Glutamatergic neuron (in vitro differentiated cells): ENCODE data around the gene ZNF112. TPM values are rescaled to one million over a fixed set of nuclear protein-coding genes. Genes with fewer than 3 reads are reported as not detected.

Source experiments
- DNase-seq: peaks from one replicate; pipeline ENCODE4 v3.0.0; 2022
- H3K27ac Mint-ChIP-seq: one replicate; pipeline ENCODE4 v1.8.0; 2020; ENCODE audit warnings: mild to moderate bottlenecking, mixed read lengths, inconsistent platforms; ENCODE audit not compliant: unreplicated experiment
- H3K27me3 Mint-ChIP-seq: one replicate; pipeline ENCODE4 v1.8.0; 2020; ENCODE audit warnings: mild to moderate bottlenecking, moderate library complexity, mixed read lengths, inconsistent platforms; ENCODE audit not compliant: unreplicated experiment
- H3K36me3 Mint-ChIP-seq: one replicate; pipeline ENCODE4 v1.8.0; 2020; ENCODE audit warnings: mild to moderate bottlenecking, mixed read lengths, inconsistent platforms; ENCODE audit not compliant: unreplicated experiment
- H3K4me1 Mint-ChIP-seq: one replicate; pipeline ENCODE4 v1.8.0; 2020; ENCODE audit warnings: mild to moderate bottlenecking, low read depth, mixed read lengths, inconsistent platforms; ENCODE audit not compliant: unreplicated experiment
- H3K4me3 Mint-ChIP-seq: one replicate; pipeline ENCODE4 v1.8.0; 2020; ENCODE audit warnings: mild to moderate bottlenecking, mixed read lengths, inconsistent platforms; ENCODE audit not compliant: unreplicated experiment
- H3K9me3 Mint-ChIP-seq: one replicate; pipeline ENCODE4 v1.8.0; 2020; ENCODE audit warnings: mild to moderate bottlenecking, moderate library complexity, mixed read lengths, inconsistent platforms; ENCODE audit not compliant: unreplicated experiment
- total RNA-seq: library from RNA; stranded (reverse); fragmentation: NEBNext Ultra II Directional; extraction: Animal tissue kit (Norgen Biotek cat#: 25700); gene quantifications from one replicate; pipeline ENCODE4 v1.2.1, GENCODE V29; 2021; ENCODE audit not compliant: unreplicated experiment
- TF ChIP-seq, protein P1 (sequence below): fragments of 200-600 bp; sonication (generic); IDR thresholded peaks from one replicate; pipeline ENCODE4 v1.5.0; 2021; ENCODE audit not compliant: partially characterized antibody, unreplicated experiment

ZNF112 gene
- total RNA-seq, 1 donor from 2014 or later = 7.6 TPM

GRCh38 chr19:44332145-44332544 is 24.3 kb downstream of the ZNF112 start:
- no peak for DNase-seq
- Mint-ChIP-seq H3K36me3 (peaks cover 94% of the 10 kb centered on the region), H3K4me3 (no peak overlapping the region), H3K4me1 (no peaks in the 10 kb centered on the region), H3K27ac (no peak overlapping the region), H3K9me3 (peaks cover 17% of the 10 kb centered on the region), H3K27me3 (no peaks in the 10 kb centered on the region)
- TF ChIP-seq, protein P1, sequence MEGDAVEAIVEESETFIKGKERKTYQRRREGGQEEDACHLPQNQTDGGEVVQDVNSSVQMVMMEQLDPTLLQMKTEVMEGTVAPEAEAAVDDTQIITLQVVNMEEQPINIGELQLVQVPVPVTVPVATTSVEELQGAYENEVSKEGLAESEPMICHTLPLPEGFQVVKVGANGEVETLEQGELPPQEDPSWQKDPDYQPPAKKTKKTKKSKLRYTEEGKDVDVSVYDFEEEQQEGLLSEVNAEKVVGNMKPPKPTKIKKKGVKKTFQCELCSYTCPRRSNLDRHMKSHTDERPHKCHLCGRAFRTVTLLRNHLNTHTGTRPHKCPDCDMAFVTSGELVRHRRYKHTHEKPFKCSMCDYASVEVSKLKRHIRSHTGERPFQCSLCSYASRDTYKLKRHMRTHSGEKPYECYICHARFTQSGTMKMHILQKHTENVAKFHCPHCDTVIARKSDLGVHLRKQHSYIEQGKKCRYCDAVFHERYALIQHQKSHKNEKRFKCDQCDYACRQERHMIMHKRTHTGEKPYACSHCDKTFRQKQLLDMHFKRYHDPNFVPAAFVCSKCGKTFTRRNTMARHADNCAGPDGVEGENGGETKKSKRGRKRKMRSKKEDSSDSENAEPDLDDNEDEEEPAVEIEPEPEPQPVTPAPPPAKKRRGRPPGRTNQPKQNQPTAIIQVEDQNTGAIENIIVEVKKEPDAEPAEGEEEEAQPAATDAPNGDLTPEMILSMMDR = no peak

DNA sequence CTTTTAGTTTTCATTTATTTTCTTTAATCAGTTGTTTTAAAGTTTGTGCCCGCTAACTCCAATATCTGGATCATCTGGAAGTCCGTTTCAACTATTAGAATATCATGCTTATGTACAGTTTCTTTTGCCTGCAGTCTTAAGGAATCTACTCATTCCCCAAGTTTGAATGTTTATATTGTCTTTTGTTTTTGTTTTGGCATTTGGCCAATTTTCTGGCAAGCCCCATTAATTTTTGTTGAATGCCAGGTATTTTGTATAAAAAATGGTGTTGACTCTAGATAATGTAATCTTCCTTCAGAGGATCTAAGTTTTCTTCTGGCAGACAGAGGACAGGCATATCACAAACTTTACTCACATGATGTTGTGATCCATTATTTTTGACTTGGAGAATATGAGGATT is 40.6 kb downstream of the ZNF112 start:
- peaks cover 16% of the 10 kb centered on the region for H3K9me3 Mint-ChIP-seq
- no peak for DNase-seq
- H3K4me1 Mint-ChIP-seq = no peaks in the 10 kb centered on the region
- H3K27me3 Mint-ChIP-seq = peaks cover 2% of the 10 kb centered on the region
- TF ChIP-seq, protein P1 = no peak
- H3K36me3 Mint-ChIP-seq = peaks cover 16% of the 10 kb centered on the region
- no peak overlapping the region for H3K4me3 Mint-ChIP-seq
- no peak overlapping the region for H3K27ac Mint-ChIP-seq

DNA sequence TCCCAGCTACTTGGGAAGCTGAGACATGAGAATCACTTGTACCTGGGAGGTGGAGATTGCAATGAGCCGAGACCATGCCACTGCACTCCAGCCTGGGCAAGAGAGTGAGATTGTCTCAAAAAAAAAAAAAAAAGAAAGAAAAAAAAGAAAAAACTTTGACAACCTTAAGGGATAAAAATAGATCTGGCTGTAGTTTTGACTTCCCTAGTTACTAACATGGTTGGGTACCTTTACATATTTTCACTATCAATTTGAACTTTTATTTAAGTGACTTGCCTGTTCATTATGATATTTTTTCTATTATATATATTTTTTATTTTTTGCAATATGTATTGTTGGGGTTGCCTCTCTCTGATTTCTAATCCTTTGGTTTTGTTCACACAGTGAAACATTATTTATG is 43.2 kb downstream of the ZNF112 start:
- DNase-seq = no peak
- TF ChIP-seq, protein P1 = no peak
- no peaks in the 10 kb centered on the region for H3K4me1 Mint-ChIP-seq
- peaks cover 4% of the 10 kb centered on the region for H3K27me3 Mint-ChIP-seq
- H3K9me3 Mint-ChIP-seq = peaks cover 16% of the 10 kb centered on the region
- H3K27ac Mint-ChIP-seq = no peak overlapping the region
- H3K36me3 Mint-ChIP-seq = peaks cover 6% of the 10 kb centered on the region
- no peak overlapping the region for H3K4me3 Mint-ChIP-seq

DNA sequence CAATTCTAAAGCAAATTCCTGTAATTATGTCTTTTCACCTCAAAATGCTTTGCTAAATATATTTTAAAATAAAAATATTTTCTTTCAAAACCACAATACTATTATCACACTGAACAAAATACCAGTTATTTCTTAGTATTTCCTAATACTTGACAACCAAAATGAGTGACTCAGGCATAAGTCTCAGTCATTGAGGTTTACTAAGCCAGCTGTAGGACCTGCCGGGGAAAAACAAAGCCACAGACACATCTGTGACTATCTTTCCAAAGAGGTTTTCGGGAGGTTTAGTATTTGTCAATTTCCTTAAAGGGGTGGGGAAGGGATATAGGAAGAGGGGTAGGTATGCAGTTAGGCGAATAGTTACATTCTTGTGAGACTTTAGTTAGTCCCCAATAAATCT is 48.5 kb downstream of the ZNF112 start:
- peaks cover 2% of the 10 kb centered on the region for H3K4me1 Mint-ChIP-seq
- peaks cover 10% of the 10 kb centered on the region for H3K9me3 Mint-ChIP-seq
- TF ChIP-seq, protein P1 = no peak

DNA sequence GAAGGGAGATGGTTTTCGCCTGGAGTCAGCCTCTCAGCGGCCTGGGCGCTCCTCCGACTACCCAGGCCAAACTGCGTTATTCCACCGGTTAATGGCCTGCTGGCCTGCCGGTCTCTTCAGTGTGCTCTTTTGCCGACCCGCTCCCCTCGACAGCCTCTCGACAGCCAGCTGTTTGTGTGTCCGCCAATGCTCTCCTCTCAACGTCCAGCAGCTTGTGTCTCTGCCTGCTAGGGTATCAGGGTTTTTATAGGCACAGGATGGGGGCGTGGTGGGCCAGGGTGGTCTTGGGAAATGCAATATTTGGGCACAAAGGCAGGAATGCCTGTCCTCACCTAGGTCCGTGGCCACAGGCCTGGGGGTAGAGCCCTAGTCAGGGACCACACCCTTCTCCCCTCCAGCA is 50.2 kb downstream of the ZNF112 start:
- H3K4me3 Mint-ChIP-seq = no peak overlapping the region
- peaks cover 2% of the 10 kb centered on the region for H3K4me1 Mint-ChIP-seq
- peaks cover 2% of the 10 kb centered on the region for H3K27me3 Mint-ChIP-seq
- H3K27ac Mint-ChIP-seq = no peak overlapping the region
- H3K36me3 Mint-ChIP-seq = peaks cover 13% of the 10 kb centered on the region
- no peak for DNase-seq
- TF ChIP-seq, protein P1 = no peak
- H3K9me3 Mint-ChIP-seq = peaks cover 7% of the 10 kb centered on the region

More for the DNA sequence above, 48.5 kb downstream of the ZNF112 start:
- peaks cover 13% of the 10 kb centered on the region for H3K36me3 Mint-ChIP-seq
- no peak overlapping the region for H3K27ac Mint-ChIP-seq
- DNase-seq = no peak
- H3K27me3 Mint-ChIP-seq = peaks cover 2% of the 10 kb centered on the region
- no peak overlapping the region for H3K4me3 Mint-ChIP-seq
